Heart left ventricle (tissue), 13 donors: Measurements from ENCODE around the gene ZNF22.
"Not testable (repeated sequence)": the region's sequence is repeated elsewhere in the genome, so short reads cannot be mapped to it uniquely, and the experiment has no call there.

ENCODE experiments used
- CTCF ChIP-seq, 12 donors: fragments of 200-600 bp; sonication (generic) in 4 of 12; IDR thresholded peaks; one replicate each; pipeline versions ENCODE4 v1.5.0 to v1.8.0; 2018 to 2022; ENCODE audit warnings: antibody characterized with exemption in 12 of 12, mild to moderate bottlenecking in 5 of 12
- POLR2A ChIP-seq, 2 donors: fragments of 450-650 bp; IDR thresholded peaks; one replicate each; pipeline ENCODE4 v1.6.1; 2017; ENCODE audit warnings: antibody characterized with exemption in 2 of 2, mild to moderate bottlenecking in 2 of 2, moderate library complexity in 2 of 2
- donor health status: ischemic (EF 13 %, LVEDD 7.1; RV severe dilation, severe dysfunction).
- donor health status: DM: no; HTN: yes; CAD: no.
- donor health status: DM: no; HTN: no; CAD: no.
- donor health status: ischemic (EF 25% LVEDD 6.9; RV normal size, moderate dysfunction).
- donor health status: ischemic (EF 25% LVEDD 5.7; RV mildly dilated, moderate dysfunction).
- donor health status: ischemic (EF 35%, LVEDD 5.7; RV mildly dilated, moderate dysfunction).
- donor health status: nonischemic (EF 11% LVEDD 7.7; RV severe dilation, severe dysfunction).
- donor health status: DM: yes; HTN: yes; CAD: no.
- donor health status: PGD.
- donor health status: ischemic (EF 29% LVEDD 5.4; RV normal size, mild dysfunction).
- donor health status: nonischemic (EF 23%, LVEDD 6.1; RV moderate dilation, normal function).

GRCh38 chr10:45014557-45014956 is 13.8 kb downstream of the ZNF22 start:
- not testable (repeated sequence) for TF ChIP-seq CTCF, POLR2A (IDR thresholded peaks at IDR 0.05)
